ENCODE measurements around the gene TUBB4A.

GRCh38 chr19:6499052-6499790 lies 2.9 kb downstream of the TUBB4A start:
- TF ChIP-seq SKIL (IDR thresholded peaks at IDR 0.05; ENCODE audit: low read depth, poor library complexity, severe bottlenecking) (no peak), RBBP5 (conservative IDR thresholded peaks at IDR 0.05) (no peak), EP300 (IDR thresholded peaks at IDR 0.05; ENCODE audit: borderline replicate concordance in 1 of 2, control insufficient read depth in 1 of 2, low read depth in 2 of 2, low read length in 2 of 2) (no peak)

All from GM12878 (cell line).